Stimulated activated CD8-positive, alpha-beta memory T cell treated with anti-CD3 and anti-CD28 coated beads, Interleukin-7, amount 100 ng/mL, for 48 hours (primary cell): ENCODE data around the gene AKAP14.
A peak's percentile ranks its signal among the peaks of the same experiment; 100 is the strongest.
"Not testable (repeated sequence)": the region's sequence is repeated elsewhere in the genome, so short reads cannot be mapped to it uniquely, and the experiment has no call there.

Experiments used
- DNase-seq, 2 donors: peaks; one replicate each; pipeline ENCODE4 v3.0.0-alpha.2; 2020; ENCODE audit warnings: low read depth in 1 of 2; ENCODE audit errors: extremely low read depth in 1 of 2

AKAP14 gene

DNA sequence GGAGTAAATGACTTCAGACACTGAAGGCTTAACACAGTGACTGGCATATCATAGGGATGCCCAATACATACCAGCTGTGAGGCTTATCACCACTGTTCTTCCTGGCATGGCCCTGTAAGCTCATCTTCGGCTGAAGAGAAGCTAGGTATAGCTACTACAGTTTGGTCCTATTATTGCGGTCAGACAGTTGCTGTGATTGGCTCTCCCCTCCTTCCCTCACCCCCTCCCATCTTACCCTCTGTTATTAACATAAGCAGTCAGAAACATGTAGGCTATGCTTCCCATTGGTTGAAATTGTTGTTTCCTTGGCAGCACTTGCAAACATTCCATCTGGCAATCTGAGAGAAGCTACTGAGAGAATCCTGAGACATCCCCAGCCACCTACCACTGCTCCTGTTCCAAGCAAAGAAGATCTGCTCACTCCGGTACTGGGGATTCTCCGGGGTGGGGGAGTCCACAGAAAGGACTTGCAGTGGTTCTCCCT is at the start of gene AKAP14:
Gene AKAP14, plus strand, starts transcription at position 51 of the 484 bp plus-strand sequence. CDS start 7,331 bp downstream, outside the sequence.
- no peak for DNase-seq

DNA sequence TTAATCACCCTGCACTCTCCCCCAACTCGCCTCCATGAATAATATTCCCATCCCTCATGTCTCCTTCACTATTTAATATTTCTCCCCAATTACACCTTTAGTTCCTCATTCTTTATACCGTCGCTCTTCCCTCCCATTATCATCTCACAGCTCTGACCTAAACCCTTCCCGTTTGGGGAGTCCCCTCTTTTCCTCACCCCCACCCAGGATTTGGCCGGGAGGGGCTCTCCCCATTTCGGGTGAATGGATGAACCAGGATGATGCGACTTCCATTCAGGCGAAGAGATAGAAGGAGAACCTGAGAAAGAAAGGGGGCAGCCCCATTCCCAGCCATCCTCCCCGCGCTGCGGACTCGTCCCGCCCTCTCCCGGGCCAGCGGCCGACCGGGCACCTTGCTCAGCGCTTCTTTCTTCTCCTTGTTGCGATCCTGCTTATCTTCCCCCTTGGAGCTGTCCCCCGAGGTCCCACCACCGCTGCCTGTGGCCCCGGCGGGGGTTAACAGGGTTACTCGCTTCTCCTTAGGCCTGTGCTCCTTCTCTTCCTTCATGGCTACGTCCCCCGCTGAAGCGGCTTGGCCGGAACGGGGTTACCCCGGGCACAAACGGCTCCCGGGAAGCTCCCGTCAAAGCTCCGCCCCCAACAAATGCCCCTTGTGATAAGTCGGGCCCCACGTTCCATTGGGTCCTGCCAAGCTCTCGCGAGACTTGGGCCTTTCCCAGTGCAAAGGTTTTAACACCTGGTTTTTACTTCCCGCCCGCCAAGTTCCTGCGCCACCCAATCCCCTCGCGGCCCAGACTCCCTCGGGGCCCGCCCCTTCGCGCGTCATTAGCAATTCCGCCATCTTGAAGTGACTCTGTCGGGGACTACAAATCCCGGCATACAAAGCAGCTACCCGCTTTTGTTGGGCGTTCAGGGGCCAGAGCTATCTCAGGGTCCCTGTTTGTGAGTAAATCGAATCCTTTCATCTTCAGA is 43.0 kb upstream of the AKAP14 start, which contains the start of gene UPF3B:
Gene UPF3B, minus strand, starts transcription at position 582 of the 972 bp plus-strand sequence. Its CDS starts 35 bp downstream, at position 547.
- peak; percentile 82 to 93 for DNase-seq

DNA sequence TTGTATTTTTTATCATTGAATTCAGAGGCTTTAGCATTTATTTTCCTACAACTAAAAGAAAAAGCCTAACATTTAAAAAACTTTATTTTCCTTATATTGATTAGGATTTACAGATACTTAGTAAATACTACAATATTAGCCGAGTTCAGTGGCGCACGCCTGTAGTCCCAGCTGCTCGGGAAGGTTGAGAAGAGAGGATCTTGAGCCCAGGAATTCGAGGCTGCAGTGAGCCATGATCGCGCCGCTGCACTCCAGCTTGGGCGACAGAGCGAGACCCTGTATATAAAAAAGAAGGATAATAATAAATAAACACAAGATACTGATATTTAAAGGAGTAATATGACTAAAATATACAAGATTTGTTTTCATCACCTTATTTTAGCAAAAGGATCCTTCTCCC is 42.2 kb upstream of the AKAP14 start:
- no peak for DNase-seq

DNA sequence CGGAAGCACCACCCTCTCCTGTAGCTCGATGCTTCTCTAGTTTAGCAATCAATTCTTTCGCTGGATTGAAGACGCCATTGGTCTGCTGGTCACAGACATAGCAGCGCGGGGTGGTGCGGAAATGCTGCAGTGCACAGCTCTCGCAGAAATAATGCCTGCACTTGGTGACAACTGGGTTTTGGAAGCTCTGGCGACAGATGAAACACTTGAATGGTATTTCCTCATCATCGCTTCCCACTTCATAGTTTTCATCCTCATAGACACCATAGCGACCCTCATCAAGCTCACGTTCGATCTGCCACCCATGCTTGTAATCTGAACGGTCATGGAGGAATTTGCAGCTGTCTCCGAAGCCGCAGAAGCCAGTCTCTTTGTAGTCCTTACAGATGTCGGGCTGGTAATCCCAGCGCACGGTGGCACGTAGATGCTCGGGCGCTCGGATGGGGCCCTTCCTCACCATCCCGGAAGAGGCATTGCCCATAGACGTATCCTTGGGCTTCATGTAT is 25.0 kb upstream of the AKAP14 start:
- peak in 1 of 2 donors; percentile 11 for DNase-seq

DNA sequence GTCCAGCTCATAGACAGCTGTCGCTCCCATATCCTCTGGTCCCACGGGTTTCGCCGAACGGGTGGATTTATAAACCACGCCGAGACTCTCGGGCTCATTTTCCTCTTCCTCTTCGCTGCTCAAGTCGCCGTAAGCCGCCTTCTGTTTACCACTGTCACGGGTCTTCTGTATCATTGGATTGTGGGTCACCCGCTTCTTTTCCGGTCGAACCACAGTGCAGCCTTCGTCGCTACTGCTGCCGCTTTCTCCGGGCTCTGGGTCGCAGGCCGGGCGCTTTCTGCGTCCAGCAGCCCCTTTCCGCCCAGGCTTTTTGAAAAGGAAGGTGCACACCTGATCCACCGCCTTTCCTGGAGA is 24.5 kb upstream of the AKAP14 start:
- peak in 1 of 2 donors; percentile 7 for DNase-seq

DNA sequence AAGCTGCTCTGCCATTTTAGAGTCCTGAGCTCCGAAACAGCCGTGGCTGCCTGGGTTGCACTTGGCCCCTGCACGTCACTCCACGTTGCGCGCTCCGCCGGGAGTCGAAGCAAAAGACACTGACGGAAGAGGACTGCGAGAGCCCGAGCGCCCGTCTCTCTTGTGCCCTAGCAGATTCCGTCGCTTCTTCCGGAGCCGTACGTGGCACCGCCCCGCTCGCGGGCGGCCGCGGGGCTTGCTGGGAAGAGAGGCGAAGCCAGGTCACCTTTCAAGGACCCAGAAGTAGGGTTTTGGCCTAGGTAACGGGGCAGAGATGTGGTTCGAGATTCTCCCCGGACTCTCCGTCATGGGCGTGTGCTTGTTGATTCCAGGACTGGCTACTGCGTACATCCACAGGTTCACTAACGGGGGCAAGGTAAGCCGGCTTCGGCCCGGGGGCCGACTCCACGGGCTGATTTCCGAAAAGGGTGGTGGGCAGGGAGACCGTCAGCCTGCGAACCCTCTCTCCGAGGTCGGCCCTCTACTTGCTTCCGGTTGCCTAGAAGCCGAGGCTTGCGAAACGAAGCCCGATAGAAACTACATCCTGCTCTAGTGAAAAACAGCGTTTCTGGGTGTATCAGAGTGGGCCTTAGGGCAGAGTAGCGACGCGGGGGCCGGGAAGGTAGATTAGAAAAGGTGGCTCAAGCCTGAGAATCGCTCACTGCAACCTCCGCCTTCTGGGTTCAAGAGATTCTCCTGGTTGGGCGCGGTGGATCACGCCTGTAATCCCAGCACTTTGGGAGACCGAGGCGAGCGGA is 23.9 kb upstream of the AKAP14 start, which contains the start of the genes NDUFA1 and RNF113A:
Gene NDUFA1, plus strand, starts transcription at position 234 of the 797 bp plus-strand sequence. Its CDS starts 80 bp downstream, at position 314.
Gene RNF113A, minus strand, starts transcription at position 135 of the 797 bp plus-strand sequence. Its CDS starts 120 bp downstream, at position 15.
- DNase-seq, result peak; percentile 62 to 68

DNA sequence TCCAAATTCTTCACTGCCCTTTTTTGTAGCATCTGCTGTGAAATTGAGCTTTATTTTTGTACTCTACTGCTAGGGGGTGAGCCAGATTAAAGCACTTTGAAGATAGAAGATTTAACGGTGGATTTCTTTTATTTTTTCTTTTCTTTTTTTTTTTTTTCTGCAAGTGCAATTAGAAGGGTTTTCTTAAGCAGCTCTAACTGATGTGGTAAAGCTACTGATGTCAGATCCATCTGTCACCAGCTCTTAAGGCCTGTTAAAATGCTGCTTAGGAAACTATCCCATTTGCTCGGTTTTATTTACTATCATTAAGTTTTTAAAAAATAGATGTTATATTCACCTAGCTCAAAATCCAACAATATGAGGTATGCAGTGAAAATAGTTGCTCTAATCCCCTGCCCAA is 17.0 kb upstream of the AKAP14 start:
- DNase-seq, result no peak

DNA sequence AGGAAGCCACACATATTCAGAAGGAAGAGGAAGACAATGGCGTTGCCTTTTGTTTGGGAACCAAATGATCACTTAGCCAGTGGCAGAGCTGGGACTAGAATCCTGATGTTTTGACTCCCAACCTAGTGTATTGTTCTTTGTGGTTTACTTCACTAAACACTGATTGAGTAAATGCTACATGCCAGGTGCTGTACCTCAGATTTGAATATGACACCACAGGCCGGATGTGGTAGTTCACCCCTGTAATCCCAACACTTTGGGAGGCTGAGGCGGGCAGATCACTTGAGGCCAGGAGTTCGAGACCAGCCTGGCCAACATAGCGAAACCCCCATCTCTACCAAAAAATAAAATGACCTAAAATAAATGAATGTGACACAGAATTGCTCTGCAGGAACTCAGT is 15.6 kb upstream of the AKAP14 start:
- no peak for DNase-seq

DNA sequence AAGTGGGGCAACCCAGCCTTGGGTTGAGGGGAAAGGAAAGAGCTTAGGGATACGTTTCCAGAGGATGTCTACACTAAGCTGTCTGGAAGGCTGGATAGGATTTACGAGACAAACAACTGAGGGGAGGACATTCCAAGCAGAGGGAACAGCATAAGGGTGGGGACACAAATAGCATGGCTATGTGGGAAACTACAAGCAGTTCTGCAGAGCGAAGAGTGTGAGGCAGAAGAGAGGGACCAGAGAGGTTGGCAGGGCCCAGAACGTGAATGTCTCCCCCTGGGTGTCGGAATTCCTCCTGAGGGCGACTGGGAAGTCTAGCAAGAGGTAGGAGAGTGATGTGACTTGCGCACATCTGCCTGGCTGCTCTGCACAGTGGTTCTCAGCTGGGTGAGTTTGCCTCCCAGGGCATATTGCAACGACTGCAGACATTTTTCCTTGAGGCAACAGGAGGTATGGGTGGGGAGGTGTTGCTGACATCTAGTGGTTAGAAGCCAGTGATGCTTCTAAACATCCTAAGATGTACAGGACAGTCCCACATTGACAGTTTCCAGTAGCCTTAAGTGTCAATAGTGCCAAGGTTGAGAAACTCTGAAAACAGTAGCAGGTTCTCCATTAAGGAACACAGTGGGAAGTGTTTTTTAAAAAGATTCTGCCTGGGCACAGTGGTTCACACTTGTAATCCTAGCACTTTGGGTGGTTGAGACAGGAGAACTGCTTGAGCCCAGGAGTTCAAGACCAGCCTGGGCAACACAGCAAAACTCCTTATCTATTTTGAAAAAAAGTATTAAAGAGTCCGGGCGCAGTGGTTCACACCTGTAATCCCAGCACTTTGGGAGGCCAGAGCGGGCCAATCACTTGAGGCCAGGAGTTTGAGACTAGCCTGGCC is 14.9 kb upstream of the AKAP14 start:
- DNase-seq, result no peak

DNA sequence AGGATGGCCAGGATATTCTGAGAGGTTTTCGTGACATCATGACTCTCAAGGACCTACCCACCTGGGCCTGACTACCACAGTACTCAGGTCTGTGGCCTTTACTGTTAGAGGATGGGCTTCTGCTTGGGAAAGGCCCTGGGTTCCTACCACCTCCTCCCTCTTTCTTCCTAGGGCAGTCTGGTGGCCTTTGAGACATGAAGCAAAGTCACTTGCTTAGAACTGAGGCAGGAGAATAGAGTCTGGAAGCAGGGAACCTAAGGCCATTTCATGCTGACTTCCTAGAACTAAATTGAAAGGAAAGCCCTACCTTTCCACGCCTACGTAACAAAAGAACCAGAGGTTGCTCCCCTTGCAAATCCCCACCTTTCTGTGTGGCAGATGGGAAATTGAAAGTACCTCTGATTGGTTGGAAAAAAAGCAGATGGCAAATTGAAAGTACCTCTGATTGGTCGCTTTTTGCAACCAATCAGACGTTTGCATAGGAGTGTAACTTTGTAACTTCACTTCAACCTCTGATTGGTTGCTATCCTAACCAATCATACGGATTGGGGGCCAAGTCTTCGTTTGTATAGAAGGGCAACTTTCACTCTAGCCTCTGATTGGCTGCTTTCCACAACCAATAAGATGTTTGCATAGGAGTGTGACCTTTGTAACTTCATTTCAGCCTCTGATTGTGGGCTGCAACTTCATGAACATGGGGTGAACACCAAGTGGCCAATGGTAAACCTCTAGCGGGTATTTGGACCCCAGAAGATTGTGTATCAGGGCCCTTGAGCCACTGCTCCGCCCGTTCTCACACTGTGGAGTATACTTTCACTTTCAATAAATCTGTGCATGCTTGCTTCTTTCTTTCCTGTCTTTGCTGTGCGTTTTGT is 9.9 kb upstream of the AKAP14 start:
- DNase-seq, result no peak

DNA sequence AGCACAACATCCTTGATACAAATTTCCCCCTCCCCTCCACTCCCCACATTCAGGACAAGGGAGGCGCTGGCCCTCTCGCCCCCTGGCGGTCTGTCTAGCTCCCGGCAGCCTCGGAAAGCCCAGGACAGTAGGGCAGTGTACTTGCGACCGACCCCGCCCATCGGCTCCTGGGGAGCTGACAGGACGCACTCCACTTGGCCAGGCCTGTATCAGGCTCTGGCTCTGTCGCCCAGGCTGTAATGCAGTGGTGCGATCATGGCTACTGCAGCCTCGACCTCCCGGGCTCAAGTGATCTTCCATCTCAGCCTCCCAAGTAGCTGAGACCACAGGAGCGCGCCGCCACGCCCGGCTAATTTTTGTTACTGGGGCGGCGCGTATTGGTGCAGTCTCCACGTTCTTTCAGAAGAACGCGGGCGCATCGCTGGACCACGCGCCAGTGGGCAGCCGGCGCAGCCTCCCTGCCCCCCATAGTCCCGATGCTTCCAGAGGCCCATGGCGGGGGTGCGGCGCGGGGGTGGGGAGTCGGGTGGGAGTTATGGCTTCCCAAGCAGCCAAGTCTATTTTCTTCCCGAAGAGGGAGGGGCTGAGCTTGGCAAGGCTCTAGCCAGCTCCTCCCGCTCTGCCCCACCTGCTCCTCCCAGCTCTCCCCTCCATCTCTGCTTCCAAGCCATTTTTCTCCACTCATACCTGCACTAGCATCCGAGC is 7.8 kb upstream of the AKAP14 start:
- peak in 1 of 2 donors; percentile 48 for DNase-seq

DNA sequence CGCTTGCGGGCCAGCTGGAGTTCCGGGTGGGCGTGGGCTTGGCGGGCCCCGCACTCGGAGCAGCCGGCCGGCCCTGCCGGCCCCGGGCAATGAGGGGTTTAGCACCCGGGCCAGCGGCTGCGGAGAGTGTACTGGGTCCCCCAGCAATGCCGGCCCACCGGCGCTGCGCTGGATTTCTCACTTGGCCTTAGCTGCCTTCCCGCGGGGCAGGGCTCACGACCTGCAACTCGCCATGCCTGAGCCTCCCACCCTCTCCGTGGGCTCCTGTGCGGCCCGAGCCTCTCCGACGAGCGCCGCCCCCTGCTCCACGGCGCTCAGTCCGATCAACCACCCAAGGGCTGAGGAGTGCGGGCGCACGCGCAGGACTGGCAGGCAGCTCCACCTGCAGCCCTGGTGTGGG is 5.1 kb upstream of the AKAP14 start:
- DNase-seq, result not testable (repeated sequence)

DNA sequence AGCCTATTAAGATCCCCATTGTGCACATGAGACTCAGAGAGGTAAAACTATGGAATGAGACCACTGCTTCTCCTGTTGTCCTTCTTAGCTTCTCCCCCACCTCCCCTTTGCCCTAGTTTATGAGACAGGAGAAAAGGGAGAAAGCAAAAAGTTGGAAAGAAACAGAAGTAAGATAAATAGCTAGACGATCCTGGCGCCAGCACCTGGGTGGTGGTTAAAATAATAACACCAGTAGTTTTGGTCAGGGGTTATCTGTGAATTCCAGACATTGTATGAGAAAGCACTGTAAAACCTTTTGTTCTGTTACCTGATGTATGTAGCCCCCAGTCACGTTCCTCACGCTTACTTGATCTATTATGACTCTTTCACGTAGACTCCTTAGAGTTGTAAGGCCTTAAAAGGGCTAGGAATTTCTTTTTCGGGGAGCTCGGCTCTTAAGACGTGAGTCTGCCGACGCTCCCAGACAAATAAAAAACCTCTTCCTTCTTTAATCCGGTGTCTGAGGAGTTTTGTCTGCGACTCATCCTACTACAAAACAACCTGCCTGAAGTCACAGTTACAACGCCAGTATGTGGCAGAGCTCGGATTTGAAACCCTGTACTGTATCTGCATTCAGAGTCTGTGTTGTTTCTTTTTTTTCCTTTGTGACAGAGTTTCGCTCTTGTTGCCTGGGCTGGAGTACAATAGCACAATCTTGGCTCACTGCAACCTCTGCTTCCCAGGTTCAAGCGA is 3.6 kb upstream of the AKAP14 start:
- not testable (repeated sequence) for DNase-seq

DNA sequence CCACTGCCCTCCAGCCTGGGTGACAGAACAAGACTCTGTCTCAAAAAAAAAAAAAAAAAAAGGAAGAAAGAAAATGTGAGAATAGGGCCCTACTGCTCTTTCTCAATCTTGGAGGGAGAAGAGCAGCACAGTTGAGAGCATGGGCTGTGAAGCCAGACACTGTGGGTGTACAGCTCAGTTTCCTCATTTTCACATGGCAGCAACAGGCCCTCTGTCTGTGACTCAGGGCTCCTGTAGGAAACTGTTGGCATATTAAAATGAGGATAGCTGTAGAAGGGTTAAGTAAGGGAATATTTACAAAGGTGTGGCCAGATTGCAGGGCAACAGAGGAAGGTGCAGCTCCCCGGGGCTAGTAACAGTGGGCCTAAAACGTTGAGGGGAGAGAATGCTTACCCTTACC is 3.4 kb downstream of the AKAP14 start:
- DNase-seq, result no peak

DNA sequence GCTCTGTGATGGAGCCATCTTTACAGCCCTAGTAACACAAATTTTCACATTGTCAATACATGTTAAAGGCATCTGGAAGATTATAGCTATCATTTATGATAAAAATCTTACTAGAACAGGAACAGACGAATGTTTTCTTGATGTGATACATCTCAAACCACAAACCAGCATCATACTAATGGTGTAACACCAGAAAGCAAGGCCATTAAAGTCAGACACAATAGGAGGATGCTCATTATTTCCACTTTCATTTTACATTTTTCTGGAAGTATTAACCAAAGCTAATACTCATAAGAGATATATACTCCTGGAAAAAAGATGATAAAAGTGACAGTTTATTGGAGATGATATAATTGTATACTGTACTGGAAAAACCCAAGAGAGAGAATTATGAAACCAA is 5.3 kb downstream of the AKAP14 start:
- DNase-seq, result no peak

DNA sequence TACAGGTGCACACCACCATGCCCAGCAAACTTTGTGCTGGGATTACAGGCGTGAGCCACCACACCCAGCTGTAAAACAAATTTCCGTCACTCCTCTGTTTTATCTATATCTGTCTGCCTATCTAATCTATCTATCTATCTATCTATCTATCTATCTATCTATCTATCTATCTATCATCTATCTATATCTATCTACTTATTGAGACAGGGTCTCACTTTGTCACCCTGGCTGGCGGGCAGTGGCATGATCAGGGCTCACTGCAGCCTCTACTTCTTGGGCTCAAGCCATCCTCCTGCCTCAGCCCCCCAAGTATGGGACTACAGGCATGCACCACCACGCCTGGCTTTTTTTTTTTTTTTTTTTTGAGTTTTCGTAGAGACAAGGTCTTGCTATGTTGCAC is 20.6 kb downstream of the AKAP14 start:
- DNase-seq, result no peak

DNA sequence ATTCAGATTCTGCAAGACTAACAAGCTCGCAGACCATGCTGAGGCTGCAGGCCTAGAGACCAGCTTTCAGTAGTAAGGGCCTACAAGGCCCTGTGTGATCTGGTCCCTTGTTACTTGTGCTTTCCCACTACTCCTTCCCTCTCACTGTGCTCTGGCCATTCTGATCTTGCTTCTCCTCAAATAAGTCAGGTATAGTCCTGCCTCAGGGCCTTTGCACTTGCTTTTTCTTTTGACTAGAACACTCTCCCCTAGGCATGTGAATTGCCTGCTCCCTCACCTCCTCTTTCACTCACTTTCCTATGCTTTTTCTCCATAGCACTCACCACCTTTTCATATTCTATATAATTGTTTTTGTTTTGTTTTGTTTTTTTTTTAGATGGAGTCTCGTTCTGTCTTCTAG is 22.2 kb downstream of the AKAP14 start:
- DNase-seq, result no peak
